ENCODE data around the gene IL13.

The IL13 gene

DNA sequence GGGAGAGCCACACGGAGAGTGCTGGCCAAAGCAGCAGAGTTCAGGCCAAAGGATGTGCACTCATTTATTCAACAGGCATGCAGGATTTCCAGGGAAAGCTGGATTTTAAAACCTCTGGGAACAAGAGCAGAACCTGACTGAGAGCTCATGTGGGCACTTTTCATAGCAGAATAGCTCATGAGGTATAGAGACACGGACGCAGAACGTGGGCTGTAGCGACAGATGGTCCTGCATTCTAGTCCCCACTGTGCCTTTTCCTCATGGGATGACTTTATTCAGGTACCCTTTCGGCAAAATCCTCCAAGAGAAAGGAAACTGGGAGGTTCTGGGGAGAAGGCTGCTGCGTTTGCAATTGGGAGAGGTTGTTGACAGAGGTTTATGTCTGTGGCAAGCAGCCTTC is 21.2 kb downstream of the IL13 start:
- H3K4me1 ChIP-seq (ENCODE audit: insufficient read depth, low read length), result no peaks in the 10 kb centered on the region
- H3K4me3 ChIP-seq (ENCODE audit: low read length), result no peak overlapping the region
- no peak overlapping the region for H2AFZ ChIP-seq (ENCODE audit: low read depth, low read length)
- H3K9me3 ChIP-seq (ENCODE audit: low read length), result no peaks in the 10 kb centered on the region
- peaks cover 3% of the 10 kb centered on the region for H3K27me3 ChIP-seq (ENCODE audit: insufficient read depth, low read length)
- no peaks in the 10 kb centered on the region for H3K36me3 ChIP-seq (ENCODE audit: insufficient read depth, low read length)

- no peaks in the 10 kb centered on the region for H3K36me3 ChIP-seq (ENCODE audit: insufficient read depth, low read length)
- H3K27me3 ChIP-seq (ENCODE audit: insufficient read depth, low read length), result no peaks in the 10 kb centered on the region
- H2AFZ ChIP-seq (ENCODE audit: low read depth, low read length), result no peak overlapping the region
- H3K4me3 ChIP-seq (ENCODE audit: low read length), result no peak overlapping the region
- no peaks in the 10 kb centered on the region for H3K4me1 ChIP-seq (ENCODE audit: insufficient read depth, low read length)
- H3K9me3 ChIP-seq (ENCODE audit: low read length), result no peaks in the 10 kb centered on the region
Observed at GRCh38 chr5:132679717-132680380, 21.9 kb downstream of the IL13 start.

DNA sequence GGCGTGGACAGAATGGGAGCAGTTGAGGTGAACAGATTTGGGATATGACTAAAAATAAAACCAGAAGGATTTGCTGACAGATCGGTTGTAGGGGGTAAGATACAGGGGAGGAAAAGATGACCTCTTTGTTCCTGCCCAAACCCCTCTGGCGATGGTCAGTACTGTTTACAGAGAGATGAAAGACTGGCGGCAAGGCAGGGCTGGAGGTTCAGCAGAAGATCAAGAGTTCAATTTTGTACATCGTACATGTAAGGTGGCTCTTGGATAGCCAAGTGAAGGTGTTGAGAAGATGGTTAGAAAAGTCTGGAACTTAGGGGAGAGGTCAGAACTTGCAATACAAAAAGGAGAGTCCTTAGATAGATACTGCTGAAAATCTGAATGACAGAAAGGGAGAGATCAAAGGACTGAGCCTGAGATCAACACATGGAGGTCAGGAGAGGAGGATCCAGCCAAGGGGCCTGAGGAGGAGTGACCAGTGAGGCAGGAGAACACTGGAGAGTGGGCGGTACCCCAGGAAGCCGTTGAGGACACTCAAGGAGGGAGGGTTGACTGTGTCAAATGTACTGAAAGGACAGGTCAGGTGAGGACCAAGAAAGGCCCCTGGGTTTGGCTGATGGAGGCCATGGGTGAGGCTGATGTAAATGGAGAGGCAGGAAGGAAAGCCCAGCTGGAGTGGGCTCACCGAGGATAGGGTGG is 23.0 kb downstream of the IL13 start:
- Histone ChIP-seq H3K27me3 (ENCODE audit: insufficient read depth, low read length) (no peaks in the 10 kb centered on the region), H3K4me3 (ENCODE audit: low read length) (no peak overlapping the region), H3K36me3 (ENCODE audit: insufficient read depth, low read length) (no peaks in the 10 kb centered on the region), H2AFZ (ENCODE audit: low read depth, low read length) (no peak overlapping the region), H3K9me3 (ENCODE audit: low read length) (no peaks in the 10 kb centered on the region), H3K4me1 (ENCODE audit: insufficient read depth, low read length) (no peaks in the 10 kb centered on the region)

GRCh38 chr5:132681476-132681831 is 23.5 kb downstream of the IL13 start:
- no peaks in the 10 kb centered on the region for H3K9me3 ChIP-seq (ENCODE audit: low read length)
- no peak overlapping the region for H2AFZ ChIP-seq (ENCODE audit: low read depth, low read length)
- no peaks in the 10 kb centered on the region for H3K27me3 ChIP-seq (ENCODE audit: insufficient read depth, low read length)
- H3K36me3 ChIP-seq (ENCODE audit: insufficient read depth, low read length), result no peaks in the 10 kb centered on the region
- H3K4me1 ChIP-seq (ENCODE audit: insufficient read depth, low read length), result no peaks in the 10 kb centered on the region
- no peak overlapping the region for H3K4me3 ChIP-seq (ENCODE audit: low read length)

DNA sequence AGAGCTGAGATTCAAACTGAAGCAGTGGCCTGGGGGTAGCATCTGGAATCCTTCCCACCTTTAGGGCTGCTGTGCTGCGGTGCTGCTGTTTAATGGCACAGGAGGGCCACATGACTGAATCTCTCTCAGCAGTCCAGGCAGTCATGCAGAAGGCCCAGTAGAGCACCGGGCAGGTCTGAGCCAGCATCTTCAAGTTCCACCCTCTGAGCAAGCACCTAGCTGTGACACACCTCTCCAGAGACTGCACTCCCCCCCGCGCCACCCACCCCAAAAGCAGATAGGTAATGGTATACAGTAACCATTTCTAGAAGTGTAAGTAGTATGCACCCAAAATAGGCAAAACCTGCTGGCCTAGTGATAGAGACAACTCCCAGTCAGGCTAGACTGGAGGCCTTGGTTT is 24.0 kb downstream of the IL13 start:
- no peaks in the 10 kb centered on the region for H3K4me1 ChIP-seq (ENCODE audit: insufficient read depth, low read length)
- H3K36me3 ChIP-seq (ENCODE audit: insufficient read depth, low read length), result no peaks in the 10 kb centered on the region
- H3K9me3 ChIP-seq (ENCODE audit: low read length), result no peaks in the 10 kb centered on the region
- H2AFZ ChIP-seq (ENCODE audit: low read depth, low read length), result no peak overlapping the region
- H3K27me3 ChIP-seq (ENCODE audit: insufficient read depth, low read length), result no peaks in the 10 kb centered on the region
- no peak overlapping the region for H3K4me3 ChIP-seq (ENCODE audit: low read length)

DNA sequence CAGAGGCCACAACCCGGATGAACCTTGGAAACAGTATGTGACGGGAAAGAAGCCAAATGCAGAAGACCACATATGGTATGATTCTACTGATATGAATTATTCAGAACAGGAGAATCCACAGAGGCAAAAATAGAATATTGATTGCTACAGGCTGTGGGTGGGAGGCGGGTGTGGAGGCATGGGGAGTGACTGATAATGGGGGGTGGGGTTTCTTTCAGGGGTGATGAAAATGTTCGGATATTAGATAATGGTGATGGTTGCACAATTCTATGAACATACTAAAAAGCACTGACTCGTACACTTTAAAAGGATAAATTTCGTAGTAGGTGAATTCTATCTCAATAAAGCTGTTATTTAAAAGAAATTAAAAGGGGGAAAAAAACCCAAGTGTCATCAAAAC is 26.5 kb downstream of the IL13 start:
- Histone ChIP-seq H3K27me3 (ENCODE audit: insufficient read depth, low read length) (no peaks in the 10 kb centered on the region), H3K36me3 (ENCODE audit: insufficient read depth, low read length) (no peaks in the 10 kb centered on the region), H2AFZ (ENCODE audit: low read depth, low read length) (no peak overlapping the region), H3K9me3 (ENCODE audit: low read length) (no peaks in the 10 kb centered on the region), H3K4me1 (ENCODE audit: insufficient read depth, low read length) (no peaks in the 10 kb centered on the region), H3K4me3 (ENCODE audit: low read length) (no peak overlapping the region)

- Histone ChIP-seq H3K36me3 (ENCODE audit: insufficient read depth, low read length) (no peaks in the 10 kb centered on the region), H3K4me3 (ENCODE audit: low read length) (no peak overlapping the region)
Observed at GRCh38 chr5:132684922-132685720, 27.1 kb downstream of the IL13 start.

DNA sequence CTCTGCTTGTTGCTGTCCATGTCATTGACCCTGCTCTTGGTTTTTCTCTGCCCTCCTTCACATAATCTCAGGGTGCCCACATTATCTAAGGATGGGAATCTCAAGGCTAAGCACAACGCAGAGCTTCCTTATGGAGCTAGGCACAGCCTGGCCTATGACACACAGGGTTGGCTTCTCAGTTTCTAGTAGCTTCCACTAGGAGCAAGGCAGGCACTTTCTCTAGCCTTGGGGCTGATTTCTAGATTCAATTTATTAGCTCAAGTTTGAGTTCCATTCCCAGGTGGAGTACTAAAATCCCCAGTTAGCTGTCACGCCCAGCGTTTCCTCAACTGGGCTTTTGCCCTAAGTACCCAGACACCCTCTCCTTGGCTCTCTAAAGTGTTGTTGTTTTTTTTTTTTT is 28.2 kb downstream of the IL13 start:
- H3K4me1 ChIP-seq (ENCODE audit: insufficient read depth, low read length), result no peaks in the 10 kb centered on the region
- no peaks in the 10 kb centered on the region for H3K9me3 ChIP-seq (ENCODE audit: low read length)
- H3K36me3 ChIP-seq (ENCODE audit: insufficient read depth, low read length), result no peaks in the 10 kb centered on the region
- H3K27me3 ChIP-seq (ENCODE audit: insufficient read depth, low read length), result no peaks in the 10 kb centered on the region
- H3K4me3 ChIP-seq (ENCODE audit: low read length), result no peak overlapping the region
- H2AFZ ChIP-seq (ENCODE audit: low read depth, low read length), result no peak overlapping the region

More at GRCh38 chr5:132684922-132685720, 27.1 kb downstream of the IL13 start:
- no peaks in the 10 kb centered on the region for H3K9me3 ChIP-seq (ENCODE audit: low read length)
- no peak overlapping the region for H2AFZ ChIP-seq (ENCODE audit: low read depth, low read length)
- H3K4me1 ChIP-seq (ENCODE audit: insufficient read depth, low read length), result no peaks in the 10 kb centered on the region
- no peaks in the 10 kb centered on the region for H3K27me3 ChIP-seq (ENCODE audit: insufficient read depth, low read length)

GRCh38 chr5:132687995-132688394 is 30.0 kb downstream of the IL13 start:
- Histone ChIP-seq H2AFZ (ENCODE audit: low read depth, low read length) (no peak overlapping the region), H3K9me3 (ENCODE audit: low read length) (no peaks in the 10 kb centered on the region), H3K4me1 (ENCODE audit: insufficient read depth, low read length) (no peaks in the 10 kb centered on the region), H3K36me3 (ENCODE audit: insufficient read depth, low read length) (peaks cover 3% of the 10 kb centered on the region), H3K27me3 (ENCODE audit: insufficient read depth, low read length) (no peaks in the 10 kb centered on the region), H3K4me3 (ENCODE audit: low read length) (no peak overlapping the region)

DNA sequence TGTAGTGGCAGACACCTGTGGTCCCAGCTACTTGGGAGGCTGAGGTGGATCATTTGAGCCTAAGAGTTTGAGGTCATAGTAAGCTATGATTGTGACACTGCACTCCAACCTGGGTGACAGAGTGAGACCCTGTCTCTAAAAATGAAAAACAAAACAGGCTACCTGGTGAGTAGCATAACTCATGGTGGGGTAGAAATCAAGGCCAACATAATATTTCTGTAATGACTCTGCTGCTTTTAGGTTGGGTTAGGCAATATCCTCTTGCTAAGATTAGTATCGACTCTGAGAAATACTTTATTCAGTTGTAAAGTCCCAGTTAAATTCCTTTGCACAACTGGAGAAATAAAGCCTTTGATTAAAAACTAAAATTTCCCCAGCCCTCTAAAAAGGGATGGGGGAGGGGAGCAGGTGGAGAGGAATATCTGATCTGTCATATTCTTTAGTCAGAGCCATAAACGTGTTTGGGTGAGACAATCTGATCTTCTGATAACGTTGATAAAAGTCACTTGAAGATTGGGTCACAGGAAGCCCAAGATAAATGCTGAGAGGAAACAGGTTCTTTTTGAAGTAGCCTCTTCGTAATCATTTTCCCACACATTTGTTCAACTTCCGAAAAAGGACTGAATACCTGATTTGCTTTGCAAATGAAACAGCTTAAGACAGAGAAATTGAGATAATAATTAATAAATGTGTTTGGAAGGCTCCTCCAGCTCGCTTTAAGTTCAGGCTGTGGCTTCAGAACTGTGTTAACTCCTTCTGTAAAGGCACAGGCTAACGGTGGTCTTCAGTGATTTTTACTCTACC is 30.8 kb downstream of the IL13 start:
- Histone ChIP-seq H3K9me3 (ENCODE audit: low read length) (no peaks in the 10 kb centered on the region), H2AFZ (ENCODE audit: low read depth, low read length) (no peak overlapping the region), H3K4me3 (ENCODE audit: low read length) (no peak overlapping the region), H3K27me3 (ENCODE audit: insufficient read depth, low read length) (no peaks in the 10 kb centered on the region), H3K36me3 (ENCODE audit: insufficient read depth, low read length) (peaks cover 5% of the 10 kb centered on the region), H3K4me1 (ENCODE audit: insufficient read depth, low read length) (no peaks in the 10 kb centered on the region)

GRCh38 chr5:132689513-132689912 is 31.5 kb downstream of the IL13 start:
- Histone ChIP-seq H2AFZ (ENCODE audit: low read depth, low read length) (no peak overlapping the region), H3K27me3 (ENCODE audit: insufficient read depth, low read length) (no peaks in the 10 kb centered on the region), H3K4me1 (ENCODE audit: insufficient read depth, low read length) (no peaks in the 10 kb centered on the region), H3K36me3 (ENCODE audit: insufficient read depth, low read length) (peaks cover 5% of the 10 kb centered on the region), H3K9me3 (ENCODE audit: low read length) (no peaks in the 10 kb centered on the region), H3K4me3 (ENCODE audit: low read length) (no peak overlapping the region)

DNA sequence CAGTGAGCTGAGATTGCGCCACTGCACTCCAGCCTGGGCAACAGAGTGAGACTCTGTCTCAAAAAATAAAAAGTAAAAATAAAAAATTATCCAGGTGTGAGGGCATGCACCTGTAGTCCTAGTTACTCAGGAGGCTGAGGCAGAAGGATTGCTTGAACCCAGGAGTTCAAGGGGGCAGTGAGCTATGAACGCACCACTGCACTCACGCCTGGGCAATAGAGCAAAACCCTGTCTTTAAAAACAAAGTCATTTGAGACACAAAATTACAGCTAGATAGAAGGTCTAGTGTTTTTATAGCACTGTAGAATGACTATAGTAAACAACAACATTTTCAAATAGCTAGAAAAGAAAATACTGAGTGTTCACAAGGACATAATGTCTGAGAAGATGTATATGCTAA is 32.2 kb downstream of the IL13 start:
- H2AFZ ChIP-seq (ENCODE audit: low read depth, low read length), result no peak overlapping the region
- peaks cover 5% of the 10 kb centered on the region for H3K36me3 ChIP-seq (ENCODE audit: insufficient read depth, low read length)
- no peaks in the 10 kb centered on the region for H3K27me3 ChIP-seq (ENCODE audit: insufficient read depth, low read length)
- H3K4me1 ChIP-seq (ENCODE audit: insufficient read depth, low read length), result no peaks in the 10 kb centered on the region
- no peaks in the 10 kb centered on the region for H3K9me3 ChIP-seq (ENCODE audit: low read length)
- no peak overlapping the region for H3K4me3 ChIP-seq (ENCODE audit: low read length)

Data from neuron (in vitro differentiated cells).